Mammary epithelial cell (primary cell): Measurements from ENCODE around the gene MYO3B.

Experiments
- CTCF ChIP-seq, 2 donors: IDR thresholded peaks in 1 of 2; conservative IDR thresholded peaks in 1 of 2; 2 replicates each; pipeline ENCODE4 v1.5.1; 2011 to 2012; ENCODE audit warnings: inconsistent platforms in 2 of 2, low read length in 2 of 2, mild to moderate bottlenecking in 2 of 2, control low read depth in 1 of 2, low read depth in 1 of 2; ENCODE audit not compliant: insufficient read depth in 1 of 2; ENCODE audit errors: extremely low read depth in 1 of 2
- EZH2 ChIP-seq: IDR thresholded peaks from 2 replicates; pipeline ENCODE4 v1.6.1; 2012; ENCODE audit warnings: low read length, inconsistent platforms, borderline replicate concordance

GRCh38 chr2:170588729-170589128 is 410.8 kb downstream of the MYO3B start:
- no peak for TF ChIP-seq CTCF (conservative IDR thresholded peaks at IDR 0.05 in 1 of 2, IDR thresholded peaks at IDR 0.05 in 1 of 2; ENCODE audit: extremely low read depth in 1 of 2, insufficient read depth in 1 of 2, low read depth in 1 of 2, low read length in 2 of 2)
- no peak for TF ChIP-seq EZH2
